Fibroblast of the aortic adventitia (primary cell): ENCODE measurements around the gene CTIF. TPM values are rescaled to one million over a fixed set of nuclear protein-coding genes. Genes with fewer than 3 reads are reported as not detected.

ENCODE experiments used
- DNase-seq: peaks from one replicate; pipeline ENCODE4 v3.0.0-alpha.2; 2010; ENCODE audit warnings: low read depth
- H3K4me3 ChIP-seq: 2 replicates; pipeline ENCODE4 v1.5.1; 2011; ENCODE audit warnings: low read depth, mild to moderate bottlenecking, control low read depth, low read length, moderate library complexity
- CTCF ChIP-seq: IDR thresholded peaks from 2 replicates; pipeline ENCODE4 v1.5.1; 2011; ENCODE audit warnings: mild to moderate bottlenecking, low read length, control low read depth, inconsistent platforms; ENCODE audit not compliant: insufficient read depth
- total RNA-seq: library from RNA; depleted of rRNA; stranded (reverse); fragments of >200 nt; gene quantifications from 2 replicates; pipeline ENCODE4 v1.2.3, GENCODE V29; 2012; ENCODE audit warnings: low replicate concordance

Gene CTIF
- total RNA-seq, 1 donor: 29.0 TPM

GRCh38 chr18:48632676-48633257 is 93.9 kb downstream of the CTIF start:
- no peak for TF ChIP-seq CTCF
- DNase-seq: no peak
- no peak overlapping the region for H3K4me3 ChIP-seq

GRCh38 chr18:48634491-48634890 is 95.7 kb downstream of the CTIF start:
- no peak overlapping the region for H3K4me3 ChIP-seq
- no peak for DNase-seq
- no peak for TF ChIP-seq CTCF

GRCh38 chr18:48634975-48635374 is 96.1 kb downstream of the CTIF start:
- DNase-seq: no peak

GRCh38 chr18:48635806-48636205 is 97.0 kb downstream of the CTIF start:
- TF ChIP-seq CTCF: no peak
- DNase-seq: no peak
- H3K4me3 ChIP-seq: no peak overlapping the region

More at GRCh38 chr18:48634975-48635374, 96.1 kb downstream of the CTIF start:
- TF ChIP-seq CTCF: no peak
- H3K4me3 ChIP-seq: no peak overlapping the region

- DNase-seq: no peak
- no peak for TF ChIP-seq CTCF
- H3K4me3 ChIP-seq: no peak overlapping the region
These were observed 97.6 kb downstream of the CTIF start for GRCh38 chr18:48636436-48636835.

- H3K4me3 ChIP-seq: no peak overlapping the region
- DNase-seq: no peak
- no peak for TF ChIP-seq CTCF
These were observed 98.5 kb downstream of the CTIF start for GRCh38 chr18:48637081-48637990.
